Activated T-helper 2 cell treated with anti-CD3 and anti-CD28 coated beads, Interferon-gamma antibody, Interleukin-2, Interleukin-4, amounts not matched to agents 10 μg/mL and 5 μg/mL and 100 μg/mL, durations not matched to agents 14 hours and 24 hours and 36 hours (primary cell): ENCODE results near the gene ZNF664. TPM values are rescaled to one million over a fixed set of nuclear protein-coding genes. Genes with fewer than 3 reads are reported as not detected.

ENCODE experiments used
- DNase-seq: peaks from one replicate; pipeline ENCODE4 v3.0.0; 2021; ENCODE audit warnings: low spot score
- H3K27ac Mint-ChIP-seq: one replicate; pipeline ENCODE4 v1.8.0; 2021; ENCODE audit warnings: mixed read lengths
- H3K27me3 Mint-ChIP-seq: one replicate; pipeline ENCODE4 v1.8.0; 2021; ENCODE audit warnings: low read depth, mixed read lengths
- H3K36me3 Mint-ChIP-seq: one replicate; pipeline ENCODE4 v1.8.0; 2021; ENCODE audit warnings: low read depth, mixed read lengths
- H3K4me1 Mint-ChIP-seq: one replicate; pipeline ENCODE4 v1.8.0; 2021; ENCODE audit warnings: low read depth, mixed read lengths
- H3K4me3 Mint-ChIP-seq: one replicate; pipeline ENCODE4 v1.8.0; 2021; ENCODE audit warnings: low read depth, mild to moderate bottlenecking, moderate library complexity, mixed read lengths
- H3K9me3 Mint-ChIP-seq: one replicate; pipeline ENCODE4 v1.8.0; 2021; ENCODE audit warnings: mixed read lengths
- intact Hi-C: fragments of 100-400 bp; cut with micrococcal nuclease; formaldehyde crosslinking; loops from one replicate; pipeline ENCODE4 v1.15.1; 2023
- total RNA-seq: library from RNA; stranded (reverse); gene quantifications from 2 replicates; pipeline ENCODE4 v1.2.3, GENCODE V29; 2022

The ZNF664 gene
- total RNA-seq, 1 donor from 2014 or later: 63.3 TPM

DNA sequence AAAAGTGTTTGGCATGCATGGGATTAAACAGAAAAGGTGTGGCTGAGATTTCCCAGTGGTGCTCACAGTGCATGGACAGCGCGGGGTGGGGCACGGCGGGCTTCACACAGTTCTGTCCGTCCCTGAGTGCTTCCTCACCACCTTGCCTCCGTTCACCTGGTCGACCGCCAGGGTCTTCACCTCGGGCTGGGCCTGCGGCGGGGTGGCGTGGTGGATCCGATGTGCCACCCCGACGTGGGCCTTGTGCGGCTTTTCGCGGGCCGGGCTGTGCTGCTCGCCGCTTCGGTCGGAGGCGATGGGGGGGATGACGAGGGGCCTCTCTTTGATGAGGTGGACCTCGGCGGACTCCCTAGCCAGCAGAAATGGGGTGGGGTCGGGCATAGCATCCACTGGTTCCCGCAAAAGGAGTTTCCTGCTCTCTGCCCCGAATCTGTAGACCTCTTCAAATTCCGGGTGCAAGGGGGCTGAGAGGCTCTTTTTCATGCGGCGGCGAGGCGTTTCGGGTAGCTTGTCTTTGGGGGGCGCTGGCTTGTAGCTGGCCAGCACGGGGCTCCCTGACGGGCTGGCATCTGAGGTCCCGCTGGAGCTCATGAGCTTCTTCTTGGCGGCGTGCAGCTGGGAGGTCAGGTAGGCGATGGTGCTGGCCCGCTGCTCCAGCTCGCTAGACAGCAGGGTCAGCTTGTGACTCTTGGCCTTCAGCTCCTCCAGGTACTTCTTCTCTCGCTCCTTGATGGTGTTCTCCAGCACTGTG, 35.9 kb upstream of the ZNF664 start:
- Mint-ChIP-seq H3K27me3 (peaks cover 5% of the 10 kb centered on the region), H3K27ac (peak overlapping the region; percentile 81), H3K4me3 (peak overlapping the region; percentile 60), H3K9me3 (no peaks in the 10 kb centered on the region), H3K36me3 (peaks cover 19% of the 10 kb centered on the region), H3K4me1 (peaks cover 31% of the 10 kb centered on the region)
- no peak for DNase-seq
- intact Hi-C loops: no loop called here

DNA sequence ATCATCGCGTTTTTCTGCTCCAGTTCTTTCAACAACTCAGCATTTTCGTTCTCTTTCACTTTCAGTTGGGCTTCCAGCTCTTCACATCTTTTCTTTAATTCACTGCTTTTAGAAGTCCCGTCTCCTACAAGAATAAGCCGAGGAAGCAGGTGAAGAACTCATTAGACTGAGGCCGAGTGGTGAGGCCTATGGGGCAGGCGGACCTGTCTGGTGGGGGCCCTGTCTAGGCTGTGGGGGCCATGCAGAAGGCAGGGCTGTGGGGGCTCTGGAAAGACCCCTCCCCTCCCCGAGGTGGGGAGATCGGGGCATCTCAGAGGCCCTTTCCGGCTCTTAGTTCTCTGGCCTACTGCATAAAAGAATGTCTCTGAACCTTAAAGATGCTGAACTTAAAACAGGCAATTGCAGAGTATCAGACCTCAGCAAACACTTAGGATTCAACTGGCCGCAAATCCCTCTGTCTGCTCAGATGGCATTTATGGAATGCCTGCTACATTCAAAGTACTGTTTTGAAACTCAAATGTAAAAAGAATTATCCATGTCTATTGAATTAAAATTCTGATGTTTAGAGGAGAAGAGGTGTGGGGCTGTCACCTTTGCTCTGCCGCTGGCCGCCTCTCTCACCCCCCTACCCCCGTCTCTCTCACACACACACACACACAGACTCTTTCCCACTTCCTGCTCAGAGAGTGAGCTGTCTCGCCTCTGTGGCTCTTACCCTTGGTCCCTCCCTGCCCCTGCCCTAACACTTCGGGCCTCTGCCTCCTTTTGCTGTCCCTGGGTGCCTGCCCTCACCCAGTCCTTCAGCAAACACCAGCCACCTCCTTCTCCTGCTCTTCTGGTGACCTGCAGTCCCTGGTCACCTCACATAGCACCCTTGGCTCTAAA, 35.1 kb upstream of the ZNF664 start:
- H3K4me1 Mint-ChIP-seq: peaks cover 26% of the 10 kb centered on the region
- no peaks in the 10 kb centered on the region for H3K9me3 Mint-ChIP-seq
- H3K27me3 Mint-ChIP-seq: no peaks in the 10 kb centered on the region
- peaks cover 26% of the 10 kb centered on the region for H3K36me3 Mint-ChIP-seq
- peak overlapping the region; percentile 60 for H3K4me3 Mint-ChIP-seq
- DNase-seq: peak; percentile 33
- H3K27ac Mint-ChIP-seq: peak overlapping the region; percentile 81
- intact Hi-C loops: no loop called here

DNA sequence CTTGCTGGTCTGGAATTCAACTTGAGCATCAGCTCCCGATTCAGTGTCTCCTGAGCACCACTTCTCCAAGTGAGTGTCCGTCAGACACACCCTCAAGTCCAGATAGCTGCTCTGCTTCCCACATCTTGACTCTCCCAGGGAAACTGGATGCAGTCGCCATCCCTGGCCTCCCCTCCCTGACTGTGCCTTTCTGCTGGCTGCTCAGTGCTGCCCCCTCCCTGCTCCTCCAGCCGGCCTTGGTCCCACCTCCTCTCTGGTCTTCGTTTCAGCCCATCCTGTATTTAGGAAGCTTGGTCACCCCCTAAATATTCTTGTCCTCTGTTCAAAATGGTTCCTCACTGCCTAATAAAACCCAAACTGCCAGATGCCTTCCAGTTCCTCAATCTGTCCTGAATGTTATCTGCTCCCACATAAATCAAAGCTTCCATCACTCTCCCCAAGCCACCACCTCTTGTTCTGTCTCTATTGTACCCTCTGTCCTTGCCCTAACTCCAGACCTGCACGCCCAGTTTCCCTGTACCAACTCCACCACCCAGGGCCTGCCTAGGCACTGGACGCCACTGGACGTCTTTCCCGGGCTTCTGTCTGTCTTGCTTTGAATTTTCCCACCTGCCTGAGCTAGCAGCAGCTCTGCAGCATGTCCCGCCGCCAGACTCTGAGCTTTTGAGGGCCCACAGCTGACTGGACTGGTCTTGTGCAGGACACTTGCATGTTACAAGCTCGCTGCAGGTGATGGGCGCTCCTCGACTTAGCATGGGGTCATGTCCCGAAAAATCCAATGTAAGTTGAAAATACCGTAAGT, 34.1 kb upstream of the ZNF664 start:
- intact Hi-C loops: no loop called here
- peak overlapping the region; percentile 60 for H3K4me3 Mint-ChIP-seq
- H3K4me1 Mint-ChIP-seq: peaks cover 25% of the 10 kb centered on the region
- DNase-seq: no peak
- H3K36me3 Mint-ChIP-seq: peaks cover 26% of the 10 kb centered on the region
- no peaks in the 10 kb centered on the region for H3K9me3 Mint-ChIP-seq
- no peaks in the 10 kb centered on the region for H3K27me3 Mint-ChIP-seq
- peak overlapping the region; percentile 81 for H3K27ac Mint-ChIP-seq

DNA sequence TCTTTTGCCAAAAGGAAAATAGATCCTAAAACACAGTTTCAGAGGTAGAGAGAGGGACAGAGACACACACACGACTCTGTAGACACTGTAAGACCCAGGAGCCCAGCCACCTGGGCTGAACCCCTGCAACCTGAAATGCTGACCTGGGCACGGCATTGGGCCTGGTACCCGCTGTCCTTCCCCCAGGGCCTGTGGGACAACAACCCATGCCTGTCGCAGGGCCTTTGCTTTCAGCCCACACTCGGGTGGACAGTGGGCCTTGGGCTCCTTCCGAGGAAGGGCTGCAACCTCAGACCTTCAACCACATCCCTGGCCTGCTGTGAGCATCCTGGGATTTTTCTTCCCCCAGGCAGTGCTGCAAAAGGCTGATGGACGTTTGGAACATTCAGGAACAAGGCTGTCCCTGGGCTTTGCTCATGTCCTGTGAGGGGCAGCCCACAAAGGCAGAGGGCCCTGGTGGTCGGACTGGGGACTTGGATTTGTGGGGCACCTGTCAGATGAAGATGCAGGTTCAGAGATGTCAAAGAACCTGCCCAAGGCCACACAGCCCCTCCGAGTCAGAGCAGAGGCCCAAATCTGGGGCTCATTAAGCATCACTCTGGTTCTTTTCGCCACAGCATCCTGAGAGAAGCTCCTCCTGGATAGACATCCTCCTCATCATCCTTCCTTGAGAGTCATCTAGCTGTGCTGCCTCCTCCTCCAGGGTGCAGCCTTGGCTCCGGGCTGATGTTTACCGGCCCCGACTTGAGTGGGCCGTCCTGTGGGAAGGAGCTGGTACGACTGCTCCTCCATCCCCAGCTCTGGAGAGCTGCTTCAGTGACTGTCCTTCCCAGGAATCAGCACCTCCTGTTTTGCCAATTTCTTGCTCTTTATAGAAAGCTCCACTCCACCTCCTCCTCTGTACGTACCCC, 33.0 kb upstream of the ZNF664 start:
- H3K9me3 Mint-ChIP-seq: no peaks in the 10 kb centered on the region
- peaks cover 25% of the 10 kb centered on the region for H3K4me1 Mint-ChIP-seq
- H3K27me3 Mint-ChIP-seq: no peaks in the 10 kb centered on the region
- no peak overlapping the region for H3K27ac Mint-ChIP-seq
- DNase-seq: no peak
- H3K4me3 Mint-ChIP-seq: no peak overlapping the region
- intact Hi-C loops: no loop called here
- peaks cover 26% of the 10 kb centered on the region for H3K36me3 Mint-ChIP-seq

DNA sequence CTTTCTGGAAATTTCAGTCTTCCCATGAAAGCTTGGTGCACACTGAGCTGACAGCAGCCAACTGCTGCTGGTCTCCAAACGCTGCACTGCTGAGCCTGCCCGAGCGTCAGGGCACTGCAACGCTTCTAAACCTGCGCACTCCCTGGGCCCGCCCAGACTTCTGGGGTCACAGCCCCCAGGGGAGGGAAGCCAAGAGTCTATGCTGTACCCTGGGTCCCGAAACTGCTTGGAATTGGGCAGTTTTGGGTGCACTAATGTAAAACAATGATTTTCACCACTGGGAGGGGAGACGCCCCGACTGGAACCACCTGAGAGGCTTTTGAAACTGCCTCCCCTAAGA, 32.4 kb upstream of the ZNF664 start:
- Mint-ChIP-seq H3K4me1 (peaks cover 25% of the 10 kb centered on the region), H3K9me3 (no peaks in the 10 kb centered on the region), H3K36me3 (peaks cover 26% of the 10 kb centered on the region), H3K27me3 (no peaks in the 10 kb centered on the region), H3K4me3 (no peak overlapping the region), H3K27ac (no peak overlapping the region)
- intact Hi-C loops: no loop called here
- DNase-seq: no peak

DNA sequence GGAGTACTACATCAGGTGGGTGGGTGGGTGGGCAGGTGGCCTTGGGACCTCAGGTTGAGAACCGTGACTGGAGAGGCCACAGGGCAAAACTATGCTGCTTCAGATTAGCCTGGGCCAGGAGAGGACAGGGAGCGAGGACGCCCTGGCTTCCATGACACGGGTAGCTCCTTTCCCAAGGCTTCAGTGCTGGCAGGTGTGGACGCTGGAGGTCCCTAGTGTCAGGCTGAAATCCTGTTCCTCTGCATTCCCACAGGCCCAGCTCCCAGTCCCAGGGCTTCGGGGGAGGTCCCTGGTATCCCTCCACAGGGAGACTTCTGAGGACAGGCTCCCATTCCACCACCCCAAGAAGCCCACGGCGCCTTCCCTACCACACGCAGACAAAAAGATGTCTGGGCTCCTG, 32.0 kb upstream of the ZNF664 start:
- Mint-ChIP-seq H3K4me3 (no peak overlapping the region), H3K9me3 (no peaks in the 10 kb centered on the region), H3K4me1 (peaks cover 25% of the 10 kb centered on the region), H3K27ac (no peak overlapping the region), H3K27me3 (no peaks in the 10 kb centered on the region), H3K36me3 (peaks cover 26% of the 10 kb centered on the region)
- intact Hi-C loops: no loop called here
- no peak for DNase-seq

DNA sequence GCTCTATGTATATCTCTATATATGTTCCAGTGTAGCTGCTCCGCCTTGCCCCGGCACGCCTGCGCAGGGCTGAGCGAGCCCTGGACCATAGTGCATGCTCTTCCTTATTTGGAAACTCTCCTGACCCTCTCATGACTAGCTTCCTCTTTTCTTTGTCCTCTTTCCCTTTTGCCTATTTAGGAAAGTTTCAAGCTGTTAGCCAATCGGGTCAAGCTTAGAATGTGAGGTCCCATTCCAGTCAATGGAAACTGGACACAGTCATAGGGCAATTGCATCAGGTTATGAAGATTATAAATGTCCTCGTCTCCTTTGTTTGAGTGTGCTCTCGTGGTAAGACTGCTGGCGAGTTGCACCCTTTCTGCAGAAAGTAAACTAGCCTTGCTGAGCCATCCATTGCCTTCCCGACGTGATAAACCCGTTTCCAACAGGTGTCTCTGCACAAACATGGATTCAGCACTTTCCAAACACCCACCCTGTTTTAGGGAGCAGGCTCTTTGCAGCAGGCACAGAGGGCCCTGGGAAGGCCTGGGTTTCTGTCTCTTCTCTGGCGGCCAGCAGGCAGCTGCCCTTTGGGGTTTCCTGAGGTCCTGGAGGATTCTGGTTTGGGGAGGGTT, 31.3 kb upstream of the ZNF664 start:
- no peaks in the 10 kb centered on the region for H3K9me3 Mint-ChIP-seq
- H3K4me1 Mint-ChIP-seq: peaks cover 20% of the 10 kb centered on the region
- no peak for DNase-seq
- H3K27me3 Mint-ChIP-seq: no peaks in the 10 kb centered on the region
- intact Hi-C loops: no loop called here
- no peak overlapping the region for H3K4me3 Mint-ChIP-seq
- peaks cover 20% of the 10 kb centered on the region for H3K36me3 Mint-ChIP-seq
- H3K27ac Mint-ChIP-seq: no peak overlapping the region

DNA sequence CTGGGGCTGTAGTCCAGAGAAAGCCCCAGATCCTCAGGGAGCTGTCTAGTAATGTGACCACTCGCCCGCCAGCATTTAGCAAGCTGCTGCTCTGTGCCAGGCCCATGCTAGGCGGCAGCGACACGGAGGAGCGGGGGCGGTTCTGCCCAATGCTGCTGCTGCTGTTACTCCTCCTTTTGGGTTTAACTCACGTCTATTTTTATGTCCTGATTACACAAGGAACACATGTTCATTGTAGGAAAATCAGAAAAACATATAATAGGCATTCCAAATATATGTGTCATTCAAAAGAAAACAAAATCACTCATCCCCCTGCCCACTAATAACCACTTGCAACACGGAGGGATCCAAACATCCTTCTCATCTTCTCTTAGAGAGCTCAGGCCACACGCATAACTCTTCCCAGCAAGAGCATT, 30.8 kb upstream of the ZNF664 start:
- Mint-ChIP-seq H3K27ac (no peak overlapping the region), H3K9me3 (no peaks in the 10 kb centered on the region), H3K27me3 (no peaks in the 10 kb centered on the region), H3K36me3 (peaks cover 18% of the 10 kb centered on the region), H3K4me3 (no peak overlapping the region), H3K4me1 (peaks cover 20% of the 10 kb centered on the region)
- no peak for DNase-seq
- intact Hi-C loops: no loop called here

DNA sequence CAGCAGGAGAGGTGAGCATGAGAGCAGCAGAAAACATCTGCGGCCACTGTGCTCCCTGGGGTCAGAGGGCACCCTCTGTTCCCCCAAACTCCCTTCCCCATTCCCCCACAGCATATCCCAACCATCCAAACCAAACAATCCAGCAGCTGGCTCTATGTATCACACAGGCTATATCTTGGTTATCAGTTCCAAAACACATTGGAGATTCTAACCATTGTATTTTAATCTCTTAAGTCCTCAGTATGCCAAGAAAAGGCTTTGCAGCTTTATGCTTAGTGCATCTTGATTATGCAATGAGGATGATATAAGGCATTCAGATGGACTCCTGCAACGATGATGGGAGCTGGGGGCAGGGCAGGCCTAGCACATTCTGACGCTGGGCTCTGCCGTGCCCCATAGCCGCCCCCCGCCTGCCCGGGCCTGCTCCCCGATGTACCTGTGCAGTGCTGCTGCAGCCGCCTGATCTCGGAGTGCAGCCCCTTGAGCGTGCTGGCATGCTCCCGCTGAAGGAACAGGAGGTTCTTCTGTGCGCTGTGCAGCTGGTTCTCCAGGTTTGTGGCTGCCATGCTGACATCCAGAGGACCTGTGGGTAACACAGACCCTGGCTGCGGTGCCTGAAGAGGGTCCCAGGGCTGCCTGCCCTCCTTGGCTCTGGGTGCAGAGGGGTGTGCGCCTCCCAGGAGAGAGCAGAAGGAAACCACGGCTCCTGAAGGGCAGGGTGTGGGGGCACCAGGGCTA, 29.9 kb upstream of the ZNF664 start:
- intact Hi-C loops: no loop called here
- no peaks in the 10 kb centered on the region for H3K9me3 Mint-ChIP-seq

DNA sequence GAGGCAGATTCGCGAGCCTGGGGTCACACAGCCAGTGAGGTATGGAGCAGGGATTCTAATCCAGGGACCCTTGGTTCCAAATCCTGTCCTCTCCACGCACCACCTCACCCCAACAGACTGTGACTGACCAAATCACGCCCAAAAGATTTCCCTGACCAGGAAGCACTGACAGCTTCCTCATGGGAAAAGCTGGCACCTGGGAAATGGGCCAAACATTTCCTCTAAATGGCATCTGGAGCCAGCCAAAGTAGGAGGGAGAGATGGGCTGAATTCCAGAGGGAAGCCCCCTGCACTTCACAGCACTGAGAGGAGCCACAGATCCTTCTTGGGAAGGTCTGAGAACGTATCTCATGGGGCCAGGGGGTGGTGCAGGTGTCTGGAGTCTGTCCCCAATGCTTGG, 29.2 kb upstream of the ZNF664 start:
- intact Hi-C loops: no loop called here
- H3K36me3 Mint-ChIP-seq: peaks cover 15% of the 10 kb centered on the region
- no peak overlapping the region for H3K27ac Mint-ChIP-seq
- peaks cover 4% of the 10 kb centered on the region for H3K4me1 Mint-ChIP-seq
- DNase-seq: no peak
- no peaks in the 10 kb centered on the region for H3K27me3 Mint-ChIP-seq
- no peaks in the 10 kb centered on the region for H3K9me3 Mint-ChIP-seq
- H3K4me3 Mint-ChIP-seq: no peak overlapping the region

More for the DNA sequence above, 29.9 kb upstream of the ZNF664 start:
- Mint-ChIP-seq H3K4me3 (no peak overlapping the region), H3K4me1 (peaks cover 12% of the 10 kb centered on the region), H3K27me3 (no peaks in the 10 kb centered on the region), H3K36me3 (peaks cover 15% of the 10 kb centered on the region), H3K27ac (no peak overlapping the region)
- DNase-seq: no peak

DNA sequence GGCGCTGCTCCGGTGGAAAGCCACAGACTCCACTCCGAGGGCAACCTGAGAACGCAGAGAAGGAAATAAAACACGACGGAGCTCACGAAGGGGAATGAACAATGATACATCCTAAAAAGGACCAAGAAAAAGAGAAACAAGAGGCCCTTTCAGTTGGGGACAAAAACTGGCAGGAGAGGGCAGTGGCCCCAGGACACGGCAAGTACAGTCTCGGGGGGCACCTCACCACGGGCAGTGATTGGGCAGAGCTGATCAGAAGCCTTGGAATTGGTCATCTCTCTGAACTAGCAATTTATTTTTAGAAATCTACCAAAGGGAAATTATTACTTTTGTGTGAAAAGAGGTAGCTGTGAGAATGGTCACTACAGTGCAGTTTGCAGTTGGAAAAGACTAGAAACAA, 28.3 kb upstream of the ZNF664 start:
- H3K9me3 Mint-ChIP-seq: no peaks in the 10 kb centered on the region
- no peak for DNase-seq
- H3K27me3 Mint-ChIP-seq: no peaks in the 10 kb centered on the region
- H3K36me3 Mint-ChIP-seq: peaks cover 15% of the 10 kb centered on the region
- H3K4me3 Mint-ChIP-seq: no peak overlapping the region
- H3K27ac Mint-ChIP-seq: no peak overlapping the region
- intact Hi-C loops: no loop called here
- no peaks in the 10 kb centered on the region for H3K4me1 Mint-ChIP-seq
